Hepatocyte (in vitro differentiated cells): ENCODE measurements around the gene GPC5. TPM values are rescaled to one million over a fixed set of nuclear protein-coding genes. Genes with fewer than 3 reads are reported as not detected.

Source experiments
- DNase-seq: peaks from one replicate; pipeline ENCODE4 v3.0.0-alpha.2; 2016; ENCODE audit warnings: low spot score
- H2AFZ ChIP-seq: fragments of 200-600 bp; sonication (generic); 2 replicates; pipeline ENCODE4 v1.6.0; 2016; ENCODE audit warnings: antibody characterized with exemption, mild to moderate bottlenecking
- H3K27ac ChIP-seq: fragments of 200-600 bp; sonication (generic); 2 replicates; pipeline ENCODE4 v1.5.1; 2016; ENCODE audit warnings: mild to moderate bottlenecking
- H3K27me3 ChIP-seq: fragments of 200-600 bp; sonication (generic); 2 replicates; pipeline ENCODE4 v1.6.1; 2016
- H3K36me3 ChIP-seq: fragments of 200-600 bp; sonication (generic); replicated peaks from 2 replicates; pipeline ENCODE4 v1.5.1; 2016; ENCODE audit warnings: low read depth; ENCODE audit not compliant: insufficient read depth
- H3K4me1 ChIP-seq: fragments of 200-600 bp; sonication (generic); 2 replicates; pipeline ENCODE4 v1.5.1; 2016; ENCODE audit warnings: mild to moderate bottlenecking, moderate library complexity; ENCODE audit not compliant: insufficient read depth
- H3K4me2 ChIP-seq: fragments of 200-600 bp; sonication (generic); 2 replicates; pipeline ENCODE4 v1.6.0; 2016
- H3K4me3 ChIP-seq: fragments of 200-600 bp; sonication (generic); 2 replicates; pipeline ENCODE4 v1.5.1; 2016; ENCODE audit warnings: mild to moderate bottlenecking
- H3K79me2 ChIP-seq: fragments of 200-600 bp; sonication (generic); 2 replicates; pipeline ENCODE4 v1.6.0; 2017; ENCODE audit warnings: mild to moderate bottlenecking
- H3K9me2 ChIP-seq: fragments of 200-600 bp; sonication (generic); replicated peaks from 2 replicates; pipeline ENCODE4 v1.6.0; 2017; ENCODE audit warnings: mild to moderate bottlenecking; ENCODE audit not compliant: insufficient read depth
- H3K9me3 ChIP-seq: fragments of 200-600 bp; sonication (generic); 2 replicates; pipeline ENCODE4 v1.5.1; 2016; ENCODE audit warnings: low read depth, mild to moderate bottlenecking
- H4K20me1 ChIP-seq: fragments of 200-600 bp; sonication (generic); 2 replicates; pipeline ENCODE4 v1.6.0; 2016; ENCODE audit warnings: mild to moderate bottlenecking; ENCODE audit not compliant: insufficient read depth, poor library complexity, severe bottlenecking
- EZH2 ChIP-seq: fragments of 200-600 bp; sonication (generic); IDR thresholded peaks from 2 replicates; pipeline ENCODE4 v1.6.1; 2016; ENCODE audit warnings: antibody characterized with exemption, mild to moderate bottlenecking, borderline replicate concordance
- EZH2phosphoT487 ChIP-seq: fragments of 200-600 bp; sonication (generic); IDR thresholded peaks from one replicate; pipeline ENCODE4 v1.6.1; 2018; ENCODE audit warnings: antibody characterized with exemption, mild to moderate bottlenecking, low read depth, moderate library complexity; ENCODE audit not compliant: unreplicated experiment, severe bottlenecking
- WGBS: methylation state at CpG from one replicate; pipeline ENCODE4 v1.1.6; 2016; ENCODE audit warnings: low lambda C conversion rate; ENCODE audit errors: missing lambda C conversion rate; 5-methylcytosine and 5-hydroxymethylcytosine counted together
- polyA plus RNA-seq: library from polyadenylated mRNA; unstranded; fragments of >200 nt; fragmentation: Nextera tagmentation; extraction: Ambion mirVana; gene quantifications from 2 replicates; pipeline ENCODE4 v1.2.1, GENCODE V29; 2016
- total RNA-seq: library from RNA; depleted of rRNA; stranded (reverse); fragments of >200 nt; gene quantifications from 2 replicates; pipeline ENCODE4 v1.2.3, GENCODE V29; 2014
- TF ChIP-seq, protein P1 (sequence below): fragments of 200-600 bp; sonication (generic); IDR thresholded peaks from 2 replicates; pipeline ENCODE4 v1.5.1; 2016; ENCODE audit warnings: antibody characterized with exemption, mild to moderate bottlenecking; ENCODE audit not compliant: poor library complexity

GPC5 gene
- total and polyA plus RNA-seq, 2 experiments from 2014 or later: 3.9 to 5.4 TPM

DNA sequence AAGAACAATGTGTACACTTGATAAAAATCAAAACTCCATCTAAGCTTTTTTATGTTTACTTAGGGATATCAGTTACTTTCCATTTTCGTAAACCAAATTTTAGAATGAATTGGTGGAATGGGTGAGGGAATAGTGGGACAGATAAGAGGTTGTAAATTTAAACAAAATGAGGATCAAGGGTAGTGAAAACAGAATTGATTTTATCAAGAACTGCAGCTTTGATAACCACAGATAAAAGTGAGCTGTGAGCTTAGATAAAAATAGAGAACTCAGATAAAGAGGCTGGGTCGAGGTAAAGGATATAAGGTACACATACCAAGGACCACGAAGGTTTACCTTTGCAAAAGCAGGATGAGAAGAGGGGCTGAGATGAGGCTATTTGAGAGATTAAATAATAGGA lies 1015.0 kb downstream of the GPC5 start:
- no peak overlapping the region for H3K4me3 ChIP-seq
- no peaks in the 10 kb centered on the region for H3K4me1 ChIP-seq
- H3K79me2 ChIP-seq: no peaks in the 10 kb centered on the region
- H3K9me3 ChIP-seq: no peaks in the 10 kb centered on the region
- 32% methylated on average over 3 of the region's 3 CpGs for WGBS
- H3K4me2 ChIP-seq: no peak overlapping the region
- no peaks in the 10 kb centered on the region for H4K20me1 ChIP-seq
- H2AFZ ChIP-seq: no peak overlapping the region
- no peak overlapping the region for H3K27ac ChIP-seq
- no peaks in the 10 kb centered on the region for H3K36me3 ChIP-seq
- no peak for TF ChIP-seq EZH2phosphoT487
- no peak for TF ChIP-seq EZH2
- TF ChIP-seq, protein P1, sequence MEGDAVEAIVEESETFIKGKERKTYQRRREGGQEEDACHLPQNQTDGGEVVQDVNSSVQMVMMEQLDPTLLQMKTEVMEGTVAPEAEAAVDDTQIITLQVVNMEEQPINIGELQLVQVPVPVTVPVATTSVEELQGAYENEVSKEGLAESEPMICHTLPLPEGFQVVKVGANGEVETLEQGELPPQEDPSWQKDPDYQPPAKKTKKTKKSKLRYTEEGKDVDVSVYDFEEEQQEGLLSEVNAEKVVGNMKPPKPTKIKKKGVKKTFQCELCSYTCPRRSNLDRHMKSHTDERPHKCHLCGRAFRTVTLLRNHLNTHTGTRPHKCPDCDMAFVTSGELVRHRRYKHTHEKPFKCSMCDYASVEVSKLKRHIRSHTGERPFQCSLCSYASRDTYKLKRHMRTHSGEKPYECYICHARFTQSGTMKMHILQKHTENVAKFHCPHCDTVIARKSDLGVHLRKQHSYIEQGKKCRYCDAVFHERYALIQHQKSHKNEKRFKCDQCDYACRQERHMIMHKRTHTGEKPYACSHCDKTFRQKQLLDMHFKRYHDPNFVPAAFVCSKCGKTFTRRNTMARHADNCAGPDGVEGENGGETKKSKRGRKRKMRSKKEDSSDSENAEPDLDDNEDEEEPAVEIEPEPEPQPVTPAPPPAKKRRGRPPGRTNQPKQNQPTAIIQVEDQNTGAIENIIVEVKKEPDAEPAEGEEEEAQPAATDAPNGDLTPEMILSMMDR: no peak
- no peak for DNase-seq
- no peaks in the 10 kb centered on the region for H3K27me3 ChIP-seq
- no peaks in the 10 kb centered on the region for H3K9me2 ChIP-seq

DNA sequence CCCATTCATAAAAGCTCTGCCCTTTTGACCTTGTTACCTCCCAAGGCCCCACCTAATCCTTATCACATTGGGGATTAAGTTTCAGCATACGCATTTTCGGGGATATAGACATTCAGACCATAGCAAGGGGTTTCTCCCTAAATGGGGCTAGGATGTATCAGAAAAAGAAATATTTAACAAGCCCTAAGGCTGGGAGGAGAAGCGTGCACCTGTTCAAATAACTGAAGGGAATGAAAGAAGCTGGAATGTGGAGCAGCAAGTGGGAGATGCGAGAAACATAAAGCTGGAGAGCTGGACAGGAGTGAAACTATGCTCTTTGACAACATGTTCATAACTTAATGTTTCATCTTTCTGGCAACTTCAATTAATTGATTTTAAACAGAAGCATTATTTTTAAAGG lies 1016.4 kb downstream of the GPC5 start:
- TF ChIP-seq, protein P1: no peak
- TF ChIP-seq EZH2: no peak
- no peak for TF ChIP-seq EZH2phosphoT487
- H3K4me3 ChIP-seq: no peak overlapping the region
- 77% methylated on average over 4 of the region's 4 CpGs for WGBS
- no peaks in the 10 kb centered on the region for H3K79me2 ChIP-seq
- H2AFZ ChIP-seq: no peak overlapping the region
- no peaks in the 10 kb centered on the region for H3K4me1 ChIP-seq
- H3K27ac ChIP-seq: no peak overlapping the region
- H4K20me1 ChIP-seq: no peaks in the 10 kb centered on the region
- H3K4me2 ChIP-seq: no peak overlapping the region
- H3K27me3 ChIP-seq: no peaks in the 10 kb centered on the region
- no peak for DNase-seq
- H3K9me3 ChIP-seq: no peaks in the 10 kb centered on the region
- H3K9me2 ChIP-seq: no peaks in the 10 kb centered on the region
- no peaks in the 10 kb centered on the region for H3K36me3 ChIP-seq

GRCh38 chr13:92415781-92416180 lies 1017.4 kb downstream of the GPC5 start:
- Histone ChIP-seq H3K9me2 (no peaks in the 10 kb centered on the region), H3K4me2 (no peak overlapping the region), H3K79me2 (no peaks in the 10 kb centered on the region), H4K20me1 (no peaks in the 10 kb centered on the region), H3K27ac (no peak overlapping the region), H3K4me3 (no peak overlapping the region), H3K27me3 (no peaks in the 10 kb centered on the region), H3K36me3 (no peaks in the 10 kb centered on the region), H3K4me1 (no peaks in the 10 kb centered on the region), H2AFZ (no peak overlapping the region), H3K9me3 (no peaks in the 10 kb centered on the region)
- TF ChIP-seq EZH2 (no peak), EZH2phosphoT487 (no peak)
- TF ChIP-seq, protein P1: no peak
- no peak for DNase-seq
